ENCODE data around the gene PACRG. TPM values are rescaled to one million over a fixed set of nuclear protein-coding genes. Genes with fewer than 3 reads are reported as not detected.

The PACRG gene
- total and polyA plus RNA-seq, 2 of the 8 experiments (the other 6 are each of a cell fraction or from before 2014, with no cell fraction given) = 0.44 to 0.54 TPM

GRCh38 chr6:163339466-163339865, 611.7 kb downstream of the PACRG start:
- POLR2A ChIA-PET (ENCODE audit: partially characterized antibody) = no interaction called here
- Histone ChIP-seq H3K79me1 (ENCODE audit: low read depth, low read length) (no peaks in the 10 kb centered on the region), H3K36me3 (ENCODE audit: control insufficient read depth in 2 of 4, insufficient read depth in 4 of 4, low read length in 3 of 4) (no peaks in the 10 kb centered on the region), H2AK5ac (ENCODE audit: low read depth, low read length) (no peak overlapping the region), H3K9me3 (ENCODE audit: insufficient read depth in 2 of 2, low read depth in 1 of 2, low read length in 1 of 2) (no peaks in the 10 kb centered on the region), H2BK120ac (replicated peaks; ENCODE audit: low read depth, low read length) (no peak overlapping the region), H2BK20ac (ENCODE audit: low read length) (no peak overlapping the region), H2BK12ac (ENCODE audit: low read depth, low read length) (no peak overlapping the region), H3K27me3 (replicated peaks in 1 of 4; ENCODE audit: control insufficient read depth in 3 of 4, extremely low read depth in 1 of 4, insufficient read depth in 3 of 4, low read length in 3 of 4) (peaks cover 0 to 10% (median 6%) of the 10 kb centered on the region in 4 experiments; a peak in 3 of 7 replicates), H3K18ac (ENCODE audit: extremely low read depth, low read length) (no peak overlapping the region), H3K23ac (ENCODE audit: insufficient read length) (no peak overlapping the region), H3K14ac (ENCODE audit: insufficient read length) (no peak overlapping the region), H4K8ac (ENCODE audit: extremely low read depth, insufficient read depth, low read length) (no peak overlapping the region), H2AFZ (ENCODE audit: low read length) (no peak overlapping the region), H3K56ac (replicated peaks; ENCODE audit: insufficient read length, low read depth, low read length) (no peak overlapping the region), H3K4ac (replicated peaks; ENCODE audit: insufficient read length, low read depth, low read length) (no peak overlapping the region), H4K5ac (ENCODE audit: insufficient read length, low read depth, low read length) (no peak overlapping the region), H3K4me3 (ENCODE audit: extremely low read depth in 1 of 4, insufficient read depth in 2 of 4, low read depth in 3 of 4, low read length in 4 of 4) (no peak overlapping the region), H3K79me2 (ENCODE audit: control insufficient read depth in 1 of 2, insufficient read depth in 2 of 2, low read length in 2 of 2) (no peaks in the 10 kb centered on the region), H3K4me2 (ENCODE audit: insufficient read depth in 1 of 2, low read depth in 2 of 2, low read length in 2 of 2) (no peak overlapping the region), H4K91ac (replicated peaks; ENCODE audit: insufficient read length, low read length) (no peak overlapping the region), H4K20me1 (replicated peaks in 1 of 2; ENCODE audit: control insufficient read depth in 1 of 2, insufficient read depth in 2 of 2, low read length in 2 of 2) (no peaks in the 10 kb centered on the region), H3K23me2 (ENCODE audit: low read depth, low read length) (no peaks in the 10 kb centered on the region), H3K9ac (replicated peaks in 1 of 4; ENCODE audit: extremely low read depth in 1 of 4, low read depth in 3 of 4, low read length in 3 of 4) (no peak overlapping the region), H2BK15ac (ENCODE audit: low read length) (no peak overlapping the region), H2BK5ac (ENCODE audit: low read depth, low read length) (no peak overlapping the region), H3K4me1 (replicated peaks in 1 of 4; ENCODE audit: control insufficient read depth in 3 of 4, insufficient read depth in 4 of 4, low read length in 3 of 4) (peaks cover 5 to 26% (median 6%) of the 10 kb centered on the region in 4 experiments; a peak in 6 of 7 replicates), H3K27ac (ENCODE audit: low read depth, low read length) (no peak overlapping the region)
- no peak for FAIRE-seq
- WGBS, 2 experiments (ENCODE audit: extremely low coverage in 1 of 2, insufficient coverage in 1 of 2, insufficient read length in 1 of 2, insufficient replicate concordance in 2 of 2, low coverage in 1 of 2, low lambda C conversion rate in 2 of 2, missing lambda C conversion rate in 1 of 2) = 92 to 100% methylated on average over 2 to 5 of the region's 5 CpGs
- CTCF ChIA-PET (ENCODE audit: partially characterized antibody) = interaction anchor here (0.7 to 1.6 kb wide), 7 partner anchors 8 to 770 kb away, joined by 3 to 6 read pairs (median 4); no protein-coding TSS in a partner anchor
- no peak for DNase-seq (ENCODE audit: low read depth in 1 of 2, low spot score in 2 of 2)
- TF ChIP-seq SRF (IDR thresholded peaks at IDR 0.05; ENCODE audit: low read depth, low read length) = no peak
